Kidney epithelial cell (primary cell): ENCODE data around the gene TMTC1. TPM values are rescaled to one million over a fixed set of nuclear protein-coding genes. Genes with fewer than 3 reads are reported as not detected.

Experiments
- DNase-seq: peaks from one replicate; pipeline ENCODE4 v3.0.0-alpha.2; 2010; ENCODE audit warnings: low read depth
- H3K27me3 ChIP-seq: 2 replicates; pipeline ENCODE4 v1.6.0; 2011; ENCODE audit warnings: low read length; ENCODE audit not compliant: control insufficient read depth, insufficient read depth
- H3K36me3 ChIP-seq: 2 replicates; pipeline ENCODE4 v1.5.1; 2011; ENCODE audit warnings: low read length; ENCODE audit not compliant: control insufficient read depth, insufficient read depth
- H3K4me3 ChIP-seq: 2 replicates; pipeline ENCODE4 v1.5.1; 2011; ENCODE audit warnings: low read depth, mild to moderate bottlenecking, control low read depth, low read length
- total RNA-seq: library from RNA; depleted of rRNA; stranded (reverse); fragments of >200 nt; gene quantifications from 2 replicates; pipeline ENCODE4 v1.2.3, GENCODE V29; 2015
- TF ChIP-seq, protein P1 (sequence below): IDR thresholded peaks from 2 replicates; pipeline ENCODE4 v1.5.1; 2011; ENCODE audit warnings: mild to moderate bottlenecking, moderate library complexity, low read length, control low read depth, inconsistent platforms; ENCODE audit not compliant: insufficient read depth, poor library complexity, severe bottlenecking

TMTC1 gene
- total RNA-seq, 1 donor from 2014 or later, result 1.6 TPM

GRCh38 chr12:29609431-29610215 is 174.1 kb downstream of the TMTC1 start:
- no peak for DNase-seq
- TF ChIP-seq, protein P1, sequence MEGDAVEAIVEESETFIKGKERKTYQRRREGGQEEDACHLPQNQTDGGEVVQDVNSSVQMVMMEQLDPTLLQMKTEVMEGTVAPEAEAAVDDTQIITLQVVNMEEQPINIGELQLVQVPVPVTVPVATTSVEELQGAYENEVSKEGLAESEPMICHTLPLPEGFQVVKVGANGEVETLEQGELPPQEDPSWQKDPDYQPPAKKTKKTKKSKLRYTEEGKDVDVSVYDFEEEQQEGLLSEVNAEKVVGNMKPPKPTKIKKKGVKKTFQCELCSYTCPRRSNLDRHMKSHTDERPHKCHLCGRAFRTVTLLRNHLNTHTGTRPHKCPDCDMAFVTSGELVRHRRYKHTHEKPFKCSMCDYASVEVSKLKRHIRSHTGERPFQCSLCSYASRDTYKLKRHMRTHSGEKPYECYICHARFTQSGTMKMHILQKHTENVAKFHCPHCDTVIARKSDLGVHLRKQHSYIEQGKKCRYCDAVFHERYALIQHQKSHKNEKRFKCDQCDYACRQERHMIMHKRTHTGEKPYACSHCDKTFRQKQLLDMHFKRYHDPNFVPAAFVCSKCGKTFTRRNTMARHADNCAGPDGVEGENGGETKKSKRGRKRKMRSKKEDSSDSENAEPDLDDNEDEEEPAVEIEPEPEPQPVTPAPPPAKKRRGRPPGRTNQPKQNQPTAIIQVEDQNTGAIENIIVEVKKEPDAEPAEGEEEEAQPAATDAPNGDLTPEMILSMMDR, result no peak

DNA sequence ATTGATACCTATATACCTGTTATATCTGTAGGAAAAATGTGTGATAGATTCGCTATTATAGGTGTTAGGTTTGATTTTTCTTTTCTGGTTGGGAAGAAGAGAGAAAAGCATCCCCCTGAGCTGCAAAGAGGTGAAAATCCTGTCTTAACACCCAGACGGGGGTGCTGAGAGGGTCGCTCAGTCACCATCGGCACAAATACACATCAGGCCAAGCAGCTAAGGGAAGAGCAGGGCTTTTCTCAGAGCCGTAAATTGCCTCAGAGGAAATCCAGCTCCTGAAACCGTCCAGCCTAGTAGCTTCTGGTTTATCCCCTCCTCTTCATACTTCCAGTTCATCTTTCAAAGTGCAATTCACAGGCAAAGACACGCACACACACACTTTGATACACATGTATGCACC is 175.2 kb downstream of the TMTC1 start:
- TF ChIP-seq, protein P1, result no peak
- DNase-seq, result no peak
- Histone ChIP-seq H3K27me3 (no peaks in the 10 kb centered on the region), H3K4me3 (no peak overlapping the region), H3K36me3 (no peaks in the 10 kb centered on the region)

More at GRCh38 chr12:29609431-29610215, 174.1 kb downstream of the TMTC1 start:
- Histone ChIP-seq H3K36me3 (no peaks in the 10 kb centered on the region), H3K4me3 (no peak overlapping the region), H3K27me3 (no peaks in the 10 kb centered on the region)

DNA sequence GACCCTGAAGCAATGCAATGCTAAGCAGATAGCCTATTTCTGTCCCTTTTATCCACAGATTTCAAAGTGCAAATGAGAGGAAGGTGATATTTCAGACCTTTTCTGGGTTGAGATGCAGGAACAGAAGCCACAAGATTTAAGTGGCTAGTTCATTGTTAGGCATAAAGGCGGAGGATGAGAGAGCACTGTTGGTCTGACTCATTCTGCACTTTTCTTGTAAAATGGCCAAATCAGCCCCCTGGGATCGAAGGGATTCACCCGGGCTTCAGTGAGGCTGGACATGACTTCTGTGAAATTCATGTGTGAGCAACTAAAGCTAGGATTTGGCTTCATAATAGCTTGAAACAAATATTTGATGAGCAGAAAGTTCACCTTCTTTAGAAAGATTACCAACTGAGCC is 184.4 kb downstream of the TMTC1 start:
- H3K4me3 ChIP-seq, result no peak overlapping the region
- H3K36me3 ChIP-seq, result no peaks in the 10 kb centered on the region
- TF ChIP-seq, protein P1, result no peak
- no peak for DNase-seq
- no peaks in the 10 kb centered on the region for H3K27me3 ChIP-seq

- no peaks in the 10 kb centered on the region for H3K27me3 ChIP-seq
- TF ChIP-seq, protein P1, result no peak
- H3K36me3 ChIP-seq, result no peaks in the 10 kb centered on the region
- no peak for DNase-seq
- no peak overlapping the region for H3K4me3 ChIP-seq
Observed at GRCh38 chr12:29595071-29595755, 188.5 kb downstream of the TMTC1 start.

- H3K36me3 ChIP-seq, result no peaks in the 10 kb centered on the region
- no peaks in the 10 kb centered on the region for H3K27me3 ChIP-seq
- H3K4me3 ChIP-seq, result no peak overlapping the region
- TF ChIP-seq, protein P1, result no peak
- DNase-seq, result no peak
Observed at GRCh38 chr12:29593001-29593400, 190.7 kb downstream of the TMTC1 start.
